Suprapubic skin (tissue), 4 donors: ENCODE data around the gene CCN5. TPM values are rescaled to one million over a fixed set of nuclear protein-coding genes. Genes with fewer than 3 reads are reported as not detected.
"Not testable (repeated sequence)": the region's sequence is repeated elsewhere in the genome, so short reads cannot be mapped to it uniquely, and the experiment has no call there.

ENCODE experiments used
- DNase-seq, 2 donors: peaks; one replicate each; pipeline ENCODE4 v3.0.0-alpha.2; 2019; ENCODE audit warnings: low spot score in 2 of 2
- H3K27ac ChIP-seq: fragments of 200-600 bp; sonication (generic); one replicate; pipeline ENCODE4 v1.5.1; 2019
- H3K27me3 ChIP-seq: fragments of 200-600 bp; sonication (generic); one replicate; pipeline ENCODE4 v1.5.1; 2019
- H3K36me3 ChIP-seq: fragments of 200-600 bp; sonication (generic); one replicate; pipeline ENCODE4 v1.5.1; 2019
- H3K4me1 ChIP-seq: fragments of 200-600 bp; sonication (generic); one replicate; pipeline ENCODE4 v1.5.1; 2019
- H3K4me3 ChIP-seq: fragments of 200-600 bp; sonication (generic); one replicate; pipeline ENCODE4 v1.5.1; 2019; ENCODE audit warnings: mild to moderate bottlenecking
- H3K9me3 ChIP-seq: fragments of 200-600 bp; sonication (generic); one replicate; pipeline ENCODE4 v1.5.1; 2019
- EP300 ChIP-seq: sonication (generic); formaldehyde crosslinking; IDR thresholded peaks from one replicate; pipeline ENCODE4 v1.6.1; 2017; ENCODE audit warnings: antibody characterized with exemption
- POLR2A ChIP-seq, 2 donors: fragments of 450-650 bp; IDR thresholded peaks; one replicate each; pipeline ENCODE4 v1.6.1; 2017; ENCODE audit warnings: antibody characterized with exemption in 2 of 2, mild to moderate bottlenecking in 2 of 2, moderate library complexity in 2 of 2
- POLR2AphosphoS5 ChIP-seq, 3 donors: sonication (generic); formaldehyde crosslinking; IDR thresholded peaks; one replicate each; pipeline ENCODE4 v1.6.1; 2017; ENCODE audit warnings: antibody characterized with exemption in 3 of 3
- WGBS: methylation state at CpG from one replicate; pipeline ENCODE4 v1.1.5; 2018; 5-methylcytosine and 5-hydroxymethylcytosine counted together
- total RNA-seq, 4 donors: library from RNA; depleted of rRNA; stranded (reverse); fragments of >200 nt; gene quantifications; one replicate each; pipeline ENCODE4 v1.1.0, GENCODE V29; 2016
- TF ChIP-seq, protein P1 (sequence below), 2 donors: fragments of 200-600 bp in 1 of 2; fragments of 450-650 bp in 1 of 2; sonication (generic) in 1 of 2; IDR thresholded peaks; one replicate each; pipeline ENCODE4 v1.5.1; 2016 to 2019; ENCODE audit warnings: antibody characterized with exemption in 2 of 2, mild to moderate bottlenecking in 1 of 2, moderate library complexity in 1 of 2

The CCN5 gene, protein sequence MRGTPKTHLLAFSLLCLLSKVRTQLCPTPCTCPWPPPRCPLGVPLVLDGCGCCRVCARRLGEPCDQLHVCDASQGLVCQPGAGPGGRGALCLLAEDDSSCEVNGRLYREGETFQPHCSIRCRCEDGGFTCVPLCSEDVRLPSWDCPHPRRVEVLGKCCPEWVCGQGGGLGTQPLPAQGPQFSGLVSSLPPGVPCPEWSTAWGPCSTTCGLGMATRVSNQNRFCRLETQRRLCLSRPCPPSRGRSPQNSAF
- total RNA-seq: 100 to 1,000 TPM in 2 of 4 donors, 10 to 100 TPM in 2; 40.1 to 137 (median 87.9) TPM

DNA sequence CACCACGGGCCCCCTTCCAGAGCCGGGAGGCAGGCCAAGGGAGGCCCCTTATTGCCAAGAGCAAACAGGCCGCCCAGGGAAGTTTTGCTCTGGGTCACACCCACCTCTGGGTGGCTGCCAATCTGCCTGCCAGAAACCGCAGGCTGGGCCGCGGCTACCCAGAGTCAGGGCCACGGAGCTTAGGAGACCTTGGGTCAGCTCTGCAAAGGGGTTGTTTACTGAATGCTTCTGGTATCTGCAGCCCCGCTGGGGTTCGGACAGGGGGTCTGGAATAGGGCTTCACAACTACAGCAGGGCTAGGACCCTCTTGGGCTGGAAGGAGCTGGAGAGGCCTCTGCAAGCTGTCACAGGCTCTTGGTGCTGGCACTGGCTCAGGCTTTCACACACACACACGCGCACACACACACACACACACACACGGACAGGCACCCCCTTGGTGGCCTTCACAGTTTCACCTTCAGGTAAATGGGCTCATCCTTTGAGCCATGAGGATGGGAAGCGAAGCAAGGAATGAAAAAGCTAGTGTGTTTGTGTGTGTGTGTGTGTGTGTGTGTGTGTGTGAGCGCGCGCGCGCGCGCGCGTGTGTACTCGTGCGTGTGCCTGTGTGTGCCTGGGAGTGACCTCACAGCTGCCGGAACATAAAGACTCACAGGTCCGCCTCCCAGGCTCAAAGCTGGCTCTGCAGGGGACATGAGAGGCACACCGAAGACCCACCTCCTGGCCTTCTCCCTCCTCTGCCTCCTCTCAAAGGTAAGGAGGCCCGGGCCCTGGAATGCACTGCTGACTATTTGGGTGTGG is at the start of gene CCN5:
Gene CCN5, plus strand, starts transcription at position 669 of the 798 bp plus-strand sequence. Its CDS starts 22 bp downstream, at position 691.
- 25% methylated on average over 22 of the region's 28 CpGs for WGBS
- peak within 1 kb of the TSS; percentile 49 for H3K4me3 ChIP-seq
- H3K4me1 ChIP-seq: peaks cover 50% of the 10 kb centered on the region
- peak within 1 kb of the TSS; percentile 86 for H3K27ac ChIP-seq
- DNase-seq: peak; percentile 92 to 94
- TF ChIP-seq POLR2A (IDR thresholded peaks at IDR 0.05) (no peak), POLR2AphosphoS5 (IDR thresholded peaks at IDR 0.05) (peak in 1 of 3 donors; percentile 47)
- no peaks in the 10 kb centered on the region for H3K9me3 ChIP-seq
- no peaks in the 10 kb centered on the region for H3K36me3 ChIP-seq
- no peaks in the 10 kb centered on the region for H3K27me3 ChIP-seq

DNA sequence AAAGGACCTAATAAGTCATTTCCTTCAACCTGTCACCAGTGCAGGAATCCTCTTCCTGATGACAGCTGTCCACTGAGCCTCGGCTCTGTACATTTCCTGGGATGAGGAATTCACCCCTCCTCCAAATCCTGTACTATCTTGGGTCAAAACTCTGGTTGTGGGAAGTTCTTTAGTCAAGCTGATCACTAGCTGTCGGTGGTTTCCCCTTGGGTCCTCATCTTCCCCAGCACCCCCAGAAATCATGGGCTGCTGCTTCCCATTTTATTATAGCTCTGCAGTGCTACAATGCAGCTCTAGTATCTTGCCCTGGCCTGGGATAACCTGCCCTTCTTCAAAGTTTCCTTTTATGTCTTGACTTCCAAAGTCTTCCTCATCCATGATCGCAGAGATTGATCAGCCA is 49.1 kb upstream of the CCN5 start:
- Histone ChIP-seq H3K9me3 (no peaks in the 10 kb centered on the region), H3K27me3 (no peaks in the 10 kb centered on the region), H3K36me3 (no peaks in the 10 kb centered on the region), H3K4me1 (no peaks in the 10 kb centered on the region), H3K4me3 (no peak overlapping the region), H3K27ac (no peak overlapping the region)
- DNase-seq: no peak
- WGBS: 83% methylated on average over 3 of the region's 3 CpGs
- TF ChIP-seq, protein P1, sequence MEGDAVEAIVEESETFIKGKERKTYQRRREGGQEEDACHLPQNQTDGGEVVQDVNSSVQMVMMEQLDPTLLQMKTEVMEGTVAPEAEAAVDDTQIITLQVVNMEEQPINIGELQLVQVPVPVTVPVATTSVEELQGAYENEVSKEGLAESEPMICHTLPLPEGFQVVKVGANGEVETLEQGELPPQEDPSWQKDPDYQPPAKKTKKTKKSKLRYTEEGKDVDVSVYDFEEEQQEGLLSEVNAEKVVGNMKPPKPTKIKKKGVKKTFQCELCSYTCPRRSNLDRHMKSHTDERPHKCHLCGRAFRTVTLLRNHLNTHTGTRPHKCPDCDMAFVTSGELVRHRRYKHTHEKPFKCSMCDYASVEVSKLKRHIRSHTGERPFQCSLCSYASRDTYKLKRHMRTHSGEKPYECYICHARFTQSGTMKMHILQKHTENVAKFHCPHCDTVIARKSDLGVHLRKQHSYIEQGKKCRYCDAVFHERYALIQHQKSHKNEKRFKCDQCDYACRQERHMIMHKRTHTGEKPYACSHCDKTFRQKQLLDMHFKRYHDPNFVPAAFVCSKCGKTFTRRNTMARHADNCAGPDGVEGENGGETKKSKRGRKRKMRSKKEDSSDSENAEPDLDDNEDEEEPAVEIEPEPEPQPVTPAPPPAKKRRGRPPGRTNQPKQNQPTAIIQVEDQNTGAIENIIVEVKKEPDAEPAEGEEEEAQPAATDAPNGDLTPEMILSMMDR (IDR thresholded peaks at IDR 0.05): no peak
- no peak for TF ChIP-seq POLR2AphosphoS5 (IDR thresholded peaks at IDR 0.05)
- no peak for TF ChIP-seq POLR2A (IDR thresholded peaks at IDR 0.05)
- no peak for TF ChIP-seq EP300

DNA sequence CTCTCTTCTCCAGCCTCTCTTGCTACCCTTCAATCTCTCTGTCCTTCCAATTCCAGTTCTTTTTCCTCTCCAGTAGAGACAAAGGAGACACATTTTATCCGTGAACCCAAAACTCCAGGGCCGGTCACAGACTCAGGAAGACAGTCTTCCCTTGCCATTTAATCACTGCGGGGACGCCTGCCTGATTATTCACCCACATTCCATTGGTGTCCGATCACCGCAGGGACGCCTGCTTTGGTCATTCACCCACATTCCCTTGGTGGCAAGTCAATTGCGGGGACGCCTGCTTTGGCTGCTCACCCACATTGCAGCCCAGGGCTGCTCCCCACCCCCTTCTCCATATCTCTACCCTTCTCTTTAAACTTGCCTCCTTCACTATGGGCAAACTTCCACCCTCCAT is 44.3 kb upstream of the CCN5 start:
- WGBS: 68% methylated on average over 9 of the region's 9 CpGs

DNA sequence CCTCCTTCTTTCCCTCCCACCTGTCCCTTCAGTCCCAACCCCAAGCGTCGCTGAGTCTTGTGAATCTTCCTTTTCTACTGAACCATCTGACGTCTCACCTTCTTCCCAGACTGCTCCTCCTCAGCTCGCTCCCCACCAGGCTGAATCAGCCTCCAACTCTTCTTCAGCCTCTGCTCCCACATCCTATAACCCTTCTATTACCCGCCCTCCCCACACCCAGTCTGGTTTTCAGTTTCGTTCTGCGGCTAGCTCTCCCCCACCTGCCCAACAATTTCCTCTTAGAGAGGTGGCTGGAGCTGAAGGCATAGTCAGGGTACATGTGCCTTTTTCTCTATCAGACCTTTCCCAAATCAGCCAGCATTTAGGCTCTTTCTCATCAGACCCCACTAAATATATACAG is 43.6 kb upstream of the CCN5 start:
- WGBS: 79% methylated on average over 6 of the region's 7 CpGs

More for the DNA sequence above, 44.3 kb upstream of the CCN5 start:
- not testable (repeated sequence) for H3K9me3 ChIP-seq, H3K27me3 ChIP-seq, H3K27ac ChIP-seq, H3K4me1 ChIP-seq, H3K4me3 ChIP-seq, H3K36me3 ChIP-seq, DNase-seq

DNA sequence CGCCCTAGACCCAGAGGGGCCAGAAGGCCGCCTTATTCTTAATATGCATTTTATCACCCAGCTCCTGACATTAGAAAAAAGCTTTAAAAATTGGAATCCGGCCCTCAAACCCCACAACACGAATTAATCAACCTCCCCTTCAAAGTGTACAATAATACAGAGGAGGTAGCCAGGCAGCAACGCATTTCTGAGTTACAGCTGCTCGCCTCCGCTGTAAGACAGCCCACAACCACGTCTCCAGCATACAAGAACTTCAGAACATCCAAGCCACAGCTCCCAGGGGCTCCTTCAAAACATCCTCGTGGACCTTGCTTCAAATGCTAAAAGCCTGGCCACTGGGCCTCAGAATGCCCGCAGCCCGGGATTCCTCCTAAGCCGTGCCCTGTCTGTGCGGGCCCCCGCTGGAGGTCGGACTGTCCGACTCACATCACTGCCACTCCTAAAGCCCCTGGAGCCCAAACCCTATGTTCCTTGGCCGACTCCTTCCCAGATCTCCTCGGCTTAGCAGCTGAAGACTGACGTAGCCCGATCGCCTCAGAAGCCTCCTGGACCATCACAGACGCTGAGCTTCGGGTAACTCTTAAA is 42.8 kb upstream of the CCN5 start:
- not testable (repeated sequence) for H3K4me3 ChIP-seq
- WGBS: 89% methylated on average over 23 of the region's 23 CpGs

More for the DNA sequence above, 43.6 kb upstream of the CCN5 start:
- DNase-seq, H3K27me3 ChIP-seq, H3K4me1 ChIP-seq, H3K36me3 ChIP-seq, H3K27ac ChIP-seq, H3K4me3 ChIP-seq, H3K9me3 ChIP-seq: not testable (repeated sequence)

DNA sequence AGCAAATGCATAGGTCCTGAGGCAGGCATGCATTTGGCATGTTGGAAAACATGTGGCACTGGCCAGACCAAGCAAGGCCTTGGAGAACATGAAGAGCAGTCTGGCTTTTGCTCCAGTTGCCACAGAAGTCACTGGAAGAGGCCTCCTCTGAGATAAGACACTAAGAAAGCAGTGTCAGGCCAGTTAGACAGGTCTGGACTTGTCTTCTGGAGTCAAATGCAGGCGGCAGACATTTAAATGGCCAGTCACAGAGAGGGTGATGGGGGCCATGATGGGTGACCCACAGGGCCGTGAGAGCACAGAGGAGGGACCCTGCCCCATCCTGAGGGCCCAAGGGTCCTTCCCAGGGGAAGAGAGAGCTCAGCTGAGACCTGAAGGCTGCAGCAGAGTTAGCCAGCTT is 36.9 kb upstream of the CCN5 start:
- no peak overlapping the region for H3K4me3 ChIP-seq
- H3K27ac ChIP-seq: no peak overlapping the region
- no peaks in the 10 kb centered on the region for H3K4me1 ChIP-seq
- no peaks in the 10 kb centered on the region for H3K36me3 ChIP-seq
- H3K27me3 ChIP-seq: no peaks in the 10 kb centered on the region
- no peak for DNase-seq
- TF ChIP-seq, protein P1 (IDR thresholded peaks at IDR 0.05): no peak
- TF ChIP-seq EP300: no peak
- no peak for TF ChIP-seq POLR2A (IDR thresholded peaks at IDR 0.05)
- no peak for TF ChIP-seq POLR2AphosphoS5 (IDR thresholded peaks at IDR 0.05)
- no peaks in the 10 kb centered on the region for H3K9me3 ChIP-seq
- 36% methylated on average over 2 of the region's 2 CpGs for WGBS

More for the DNA sequence above, 42.8 kb upstream of the CCN5 start:
- H3K36me3 ChIP-seq, H3K4me1 ChIP-seq, H3K9me3 ChIP-seq, H3K27ac ChIP-seq, H3K27me3 ChIP-seq, DNase-seq: not testable (repeated sequence)

DNA sequence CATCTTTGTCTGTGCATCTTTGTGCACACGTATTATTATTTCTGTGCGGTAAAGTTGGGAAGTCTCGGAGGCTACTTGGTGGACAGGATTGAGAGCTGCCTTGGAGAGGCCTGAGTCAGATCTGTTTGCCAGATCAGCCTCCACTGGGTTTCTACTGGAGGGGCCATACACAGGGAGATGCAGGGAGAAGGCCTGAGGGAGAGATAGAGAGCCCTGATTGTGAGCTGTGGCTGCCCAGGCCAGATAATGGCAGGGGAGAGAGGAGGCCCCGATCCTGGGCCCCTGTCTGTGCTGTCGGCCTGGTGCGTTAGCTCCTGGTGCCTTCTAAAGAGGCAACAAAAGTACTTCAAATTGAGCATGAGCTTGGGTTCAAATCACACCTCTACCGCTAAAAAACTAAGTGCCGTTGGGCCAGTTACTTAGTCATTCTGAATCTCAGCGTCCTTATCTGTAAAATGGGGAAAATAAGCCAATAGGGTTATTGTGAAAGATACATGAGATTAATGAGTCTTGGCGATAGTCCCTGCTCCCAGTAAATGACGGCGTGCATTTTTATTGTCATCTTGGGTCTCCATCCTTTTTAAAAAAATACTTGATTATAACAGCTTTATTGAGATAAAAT is 36.1 kb upstream of the CCN5 start:
- no peak for DNase-seq
- no peak overlapping the region for H3K4me3 ChIP-seq
- no peaks in the 10 kb centered on the region for H3K9me3 ChIP-seq
- H3K4me1 ChIP-seq: no peaks in the 10 kb centered on the region
- H3K27me3 ChIP-seq: no peaks in the 10 kb centered on the region
- WGBS: 90% methylated on average over 12 of the region's 12 CpGs
- H3K27ac ChIP-seq: no peak overlapping the region
- TF ChIP-seq, protein P1 (IDR thresholded peaks at IDR 0.05): no peak
- no peak for TF ChIP-seq POLR2AphosphoS5 (IDR thresholded peaks at IDR 0.05)
- TF ChIP-seq POLR2A (IDR thresholded peaks at IDR 0.05): no peak
- TF ChIP-seq EP300: no peak
- no peaks in the 10 kb centered on the region for H3K36me3 ChIP-seq
